22Rv1 (cell line): ENCODE measurements around the gene ALG2.
"Not testable (repeated sequence)": the region's sequence is repeated elsewhere in the genome, so short reads cannot be mapped to it uniquely, and the experiment has no call there.

Experiments used
- H3K27ac ChIP-seq: fragments of 450-650 bp; 2 replicates; pipeline ENCODE4 v1.5.1; 2017
- ZFX ChIP-seq: fragments of 450-650 bp; IDR thresholded peaks from 2 replicates; pipeline ENCODE4 v1.6.1; 2017; ENCODE audit warnings: antibody characterized with exemption, borderline replicate concordance
- TF ChIP-seq, protein P1 (sequence below): fragments of 450-650 bp; IDR thresholded peaks from 2 replicates; pipeline ENCODE4 v1.5.1; 2017; ENCODE audit warnings: mild to moderate bottlenecking

Gene ALG2

DNA sequence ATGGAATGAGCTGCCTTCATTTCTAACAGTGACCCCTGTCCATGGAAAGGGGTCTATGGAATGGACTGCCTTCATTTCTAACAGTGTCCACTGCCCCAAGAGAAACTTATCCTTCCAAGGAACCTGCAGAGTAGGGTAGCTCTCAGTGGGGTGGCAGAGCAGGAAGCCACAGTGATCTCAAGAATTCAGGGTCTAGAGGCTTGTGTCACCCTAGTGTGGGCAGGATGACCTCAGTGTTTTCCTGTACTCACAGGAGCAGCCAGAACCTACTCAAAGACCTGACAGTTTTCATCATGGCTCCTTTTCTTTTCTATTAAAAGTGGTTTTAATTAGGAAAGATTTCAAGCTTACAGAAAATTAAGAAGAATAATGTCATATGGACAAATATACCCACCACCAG, 27.9 kb upstream of the ALG2 start:
- TF ChIP-seq ZFX: no peak
- TF ChIP-seq, protein P1, sequence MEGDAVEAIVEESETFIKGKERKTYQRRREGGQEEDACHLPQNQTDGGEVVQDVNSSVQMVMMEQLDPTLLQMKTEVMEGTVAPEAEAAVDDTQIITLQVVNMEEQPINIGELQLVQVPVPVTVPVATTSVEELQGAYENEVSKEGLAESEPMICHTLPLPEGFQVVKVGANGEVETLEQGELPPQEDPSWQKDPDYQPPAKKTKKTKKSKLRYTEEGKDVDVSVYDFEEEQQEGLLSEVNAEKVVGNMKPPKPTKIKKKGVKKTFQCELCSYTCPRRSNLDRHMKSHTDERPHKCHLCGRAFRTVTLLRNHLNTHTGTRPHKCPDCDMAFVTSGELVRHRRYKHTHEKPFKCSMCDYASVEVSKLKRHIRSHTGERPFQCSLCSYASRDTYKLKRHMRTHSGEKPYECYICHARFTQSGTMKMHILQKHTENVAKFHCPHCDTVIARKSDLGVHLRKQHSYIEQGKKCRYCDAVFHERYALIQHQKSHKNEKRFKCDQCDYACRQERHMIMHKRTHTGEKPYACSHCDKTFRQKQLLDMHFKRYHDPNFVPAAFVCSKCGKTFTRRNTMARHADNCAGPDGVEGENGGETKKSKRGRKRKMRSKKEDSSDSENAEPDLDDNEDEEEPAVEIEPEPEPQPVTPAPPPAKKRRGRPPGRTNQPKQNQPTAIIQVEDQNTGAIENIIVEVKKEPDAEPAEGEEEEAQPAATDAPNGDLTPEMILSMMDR: no peak

DNA sequence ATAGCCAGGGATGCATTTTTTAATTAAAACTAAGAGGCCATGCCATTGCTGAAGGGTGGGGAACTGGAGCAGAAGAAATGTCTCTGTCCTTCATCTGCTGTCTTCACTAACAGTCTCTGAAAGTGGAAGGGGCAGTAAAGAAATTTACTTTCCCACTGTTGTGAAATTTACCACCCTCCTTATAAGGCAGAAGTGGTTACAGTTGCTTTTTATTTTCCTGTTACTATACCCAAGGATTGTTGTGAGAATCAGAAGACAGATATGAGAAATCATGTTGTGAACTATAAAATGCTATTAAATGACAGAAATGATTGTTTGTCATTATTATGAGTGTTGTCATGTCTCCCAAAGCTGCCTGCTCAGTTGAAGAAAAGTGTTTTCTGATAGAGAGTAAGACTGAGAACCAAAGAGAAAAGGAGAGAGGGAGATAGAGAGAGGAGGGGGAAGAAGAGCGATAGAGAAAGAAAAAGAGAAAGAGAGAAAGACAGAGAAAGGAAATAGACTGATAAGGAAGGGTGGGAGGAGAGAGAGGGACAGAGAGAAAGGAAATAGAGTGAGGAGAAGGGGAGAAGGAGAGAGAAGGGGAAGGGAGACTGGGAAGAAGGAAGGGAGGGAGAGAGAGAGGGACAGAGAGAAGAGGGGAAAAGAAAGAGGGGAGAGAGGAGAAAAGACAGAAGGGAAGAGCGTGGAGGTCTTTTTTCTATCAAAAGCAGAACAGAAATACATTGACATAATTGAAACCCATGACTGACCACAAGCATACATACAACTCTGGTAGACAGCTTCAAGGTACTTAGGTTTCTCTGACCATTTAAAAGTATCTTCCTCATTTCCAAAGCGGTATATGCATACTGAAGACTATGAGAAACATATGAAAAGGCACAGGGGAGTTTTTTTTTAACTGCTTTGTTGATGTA, 22.9 kb upstream of the ALG2 start:
- no peak overlapping the region for H3K27ac ChIP-seq
- TF ChIP-seq, protein P1: no peak
- no peak for TF ChIP-seq ZFX

More for the DNA sequence above, 27.9 kb upstream of the ALG2 start:
- no peak overlapping the region for H3K27ac ChIP-seq

DNA sequence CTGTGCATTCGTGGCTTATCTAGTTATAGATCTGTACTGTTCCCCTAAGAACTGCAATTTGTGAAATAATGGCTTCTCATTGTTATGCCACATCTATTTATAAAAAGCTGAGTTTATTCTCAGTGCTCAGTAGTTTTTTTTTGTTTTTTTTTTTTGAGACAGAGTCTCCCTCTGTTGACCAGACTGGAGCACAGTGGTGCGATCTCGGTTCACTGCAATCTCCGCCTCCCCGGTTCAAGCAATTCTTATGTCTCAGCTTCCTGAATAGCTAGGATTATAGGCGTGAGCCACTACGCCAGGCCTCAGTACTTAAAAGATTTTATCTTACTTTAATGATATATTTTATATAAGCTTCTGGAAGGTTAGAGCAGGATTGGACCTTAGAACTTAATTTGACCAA, 19.4 kb upstream of the ALG2 start:
- TF ChIP-seq, protein P1: no peak
- TF ChIP-seq ZFX: no peak
- H3K27ac ChIP-seq: no peak overlapping the region

DNA sequence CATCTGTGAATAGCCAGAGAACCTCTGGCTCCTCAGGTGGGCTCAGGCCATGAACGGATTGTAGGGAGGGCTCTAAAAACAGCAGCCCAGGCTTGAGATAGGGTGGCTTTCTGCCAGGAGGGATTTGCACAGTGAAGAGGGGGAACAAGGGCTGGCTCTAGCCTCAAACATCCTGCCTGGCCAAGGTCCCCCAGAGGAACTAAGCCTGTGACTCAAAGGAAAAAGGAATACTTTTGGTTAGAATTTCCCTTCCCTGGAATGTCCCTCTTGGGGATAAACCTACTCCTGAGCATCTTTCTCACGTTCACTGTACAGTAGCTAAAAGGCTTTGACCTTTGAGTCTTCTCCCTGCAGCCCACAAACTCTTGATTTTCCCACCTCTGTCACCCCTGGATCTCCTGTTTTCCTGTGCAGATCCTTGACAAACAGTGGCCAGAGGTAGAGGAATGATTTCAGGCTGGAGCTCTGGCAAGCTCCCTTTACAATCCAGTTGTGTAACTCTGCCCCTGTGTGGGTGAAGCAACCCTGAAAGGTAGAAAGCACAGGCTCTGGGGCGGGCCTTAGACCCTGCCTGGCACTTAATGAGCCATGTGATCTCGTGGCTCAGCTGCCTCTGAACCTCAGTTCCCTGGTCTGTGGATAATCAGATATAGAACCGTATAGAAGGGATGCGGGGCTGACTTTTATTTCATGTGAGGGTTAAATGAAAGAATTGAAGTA, 17.8 kb upstream of the ALG2 start:
- TF ChIP-seq, protein P1: no peak
- no peak for TF ChIP-seq ZFX
- no peak overlapping the region for H3K27ac ChIP-seq

DNA sequence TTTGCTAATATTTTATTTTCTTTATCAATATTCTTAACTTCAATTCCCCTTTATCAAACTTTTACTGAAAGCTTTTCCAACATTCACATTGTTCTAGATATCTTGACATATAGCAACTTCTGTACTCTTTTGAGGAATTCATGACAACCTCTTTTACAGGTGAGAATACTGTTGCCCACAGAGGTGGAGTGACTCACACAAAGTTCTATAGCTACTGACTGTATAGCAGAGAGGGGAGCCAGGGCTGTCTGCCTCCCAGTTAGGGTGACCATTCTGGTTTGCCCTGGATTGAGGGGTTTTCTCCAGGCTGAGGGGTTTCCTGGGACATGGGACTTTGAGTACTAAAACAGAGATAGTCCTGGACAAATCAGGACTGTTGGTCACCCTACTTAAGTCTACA, 16.6 kb upstream of the ALG2 start:
- no peak overlapping the region for H3K27ac ChIP-seq
- TF ChIP-seq, protein P1: no peak
- TF ChIP-seq ZFX: no peak

DNA sequence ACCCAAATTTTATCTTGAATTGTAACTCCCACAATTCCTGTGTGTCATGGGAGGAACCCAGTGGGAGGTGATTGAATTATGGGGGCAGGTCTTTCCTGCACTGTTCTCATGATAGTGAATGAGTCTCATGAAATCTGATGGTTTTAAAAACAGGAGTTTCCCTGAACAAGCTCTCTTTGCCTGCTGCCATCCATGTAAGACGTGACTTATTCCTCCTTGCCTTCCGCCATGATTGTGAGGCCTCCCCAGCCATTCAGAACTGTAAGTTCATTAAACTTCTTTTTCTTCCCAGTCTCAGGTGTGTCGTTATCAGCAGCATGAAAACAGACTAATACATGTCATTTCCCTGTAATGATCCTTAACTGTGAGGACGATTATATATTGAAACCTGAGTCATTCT, 16.1 kb upstream of the ALG2 start:
- not testable (repeated sequence) for H3K27ac ChIP-seq

DNA sequence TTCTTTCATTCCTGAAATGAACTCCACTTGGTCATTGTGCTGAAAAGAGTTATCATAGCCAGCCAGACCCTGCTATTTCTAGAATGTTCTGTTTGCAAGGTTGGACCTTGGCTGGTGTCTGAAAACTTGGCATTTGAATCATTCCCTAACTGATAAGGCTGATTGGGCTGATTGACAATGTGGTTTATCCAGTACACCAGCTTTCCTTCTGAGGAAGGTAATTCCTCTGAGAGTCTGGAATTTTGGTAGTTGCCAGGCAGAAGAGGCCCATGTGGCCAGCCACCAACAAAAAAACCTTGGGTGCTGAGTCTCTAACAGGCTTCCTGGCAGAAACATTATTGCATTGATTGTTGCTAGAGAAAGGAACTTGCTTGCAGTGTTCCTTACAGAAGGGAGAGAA, 15.6 kb upstream of the ALG2 start:
- no peak overlapping the region for H3K27ac ChIP-seq
- TF ChIP-seq ZFX: no peak
- TF ChIP-seq, protein P1: no peak
